GM19452 (cell line): ENCODE results near the gene ACE.

ENCODE experiments used
- ATAC-seq: cut with Tn5 transposase; IDR thresholded peaks from one replicate; pipeline ENCODE4 v1.9.1; 2021; ENCODE audit not compliant: unreplicated experiment

Gene ACE

DNA sequence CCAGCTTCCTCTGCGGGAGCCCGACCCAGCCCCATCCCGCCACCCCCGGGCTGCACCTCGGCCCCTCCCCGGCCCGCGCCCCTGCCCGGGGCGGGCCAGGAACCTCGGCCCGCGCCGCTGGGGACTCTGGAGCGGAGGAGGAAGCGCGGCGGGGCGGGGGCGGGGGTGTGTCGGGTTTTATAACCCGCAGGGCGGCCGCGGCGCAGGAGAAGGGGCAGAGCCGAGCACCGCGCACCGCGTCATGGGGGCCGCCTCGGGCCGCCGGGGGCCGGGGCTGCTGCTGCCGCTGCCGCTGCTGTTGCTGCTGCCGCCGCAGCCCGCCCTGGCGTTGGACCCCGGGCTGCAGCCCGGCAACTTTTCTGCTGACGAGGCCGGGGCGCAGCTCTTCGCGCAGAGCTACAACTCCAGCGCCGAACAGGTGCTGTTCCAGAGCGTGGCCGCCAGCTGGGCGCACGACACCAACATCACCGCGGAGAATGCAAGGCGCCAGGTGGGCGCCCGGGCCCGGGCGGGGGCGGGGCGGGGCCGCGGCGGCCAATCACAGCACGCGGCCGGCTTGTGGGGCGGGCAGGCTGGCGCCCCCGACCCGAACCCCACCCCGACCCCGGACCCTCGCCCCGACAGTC is at the start of gene ACE:
Gene ACE (plus strand): TSS at position 208 of the 626 bp plus-strand sequence. CDS start 34 bp downstream, at position 242.
- ATAC-seq, result no peak

DNA sequence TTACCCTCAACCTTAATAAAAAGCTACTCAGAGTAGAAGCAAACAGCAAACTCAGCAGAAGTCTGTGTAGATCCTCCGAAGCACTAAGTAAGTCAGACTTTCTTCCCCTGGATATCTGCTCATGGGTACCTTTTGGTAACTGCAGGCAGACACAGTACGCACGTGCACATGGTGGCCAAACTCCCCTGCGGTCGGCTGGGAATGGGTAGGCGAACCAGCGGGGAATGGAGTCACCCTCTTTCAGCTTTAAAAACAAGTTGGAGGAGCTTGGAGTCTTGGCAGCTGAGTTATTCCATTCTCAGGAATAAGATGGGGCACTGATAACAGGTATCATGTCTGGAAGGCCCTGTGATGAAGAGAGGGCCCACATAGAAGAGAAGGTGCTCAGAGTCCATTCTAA is 47.1 kb upstream of the ACE start:
- no peak for ATAC-seq

DNA sequence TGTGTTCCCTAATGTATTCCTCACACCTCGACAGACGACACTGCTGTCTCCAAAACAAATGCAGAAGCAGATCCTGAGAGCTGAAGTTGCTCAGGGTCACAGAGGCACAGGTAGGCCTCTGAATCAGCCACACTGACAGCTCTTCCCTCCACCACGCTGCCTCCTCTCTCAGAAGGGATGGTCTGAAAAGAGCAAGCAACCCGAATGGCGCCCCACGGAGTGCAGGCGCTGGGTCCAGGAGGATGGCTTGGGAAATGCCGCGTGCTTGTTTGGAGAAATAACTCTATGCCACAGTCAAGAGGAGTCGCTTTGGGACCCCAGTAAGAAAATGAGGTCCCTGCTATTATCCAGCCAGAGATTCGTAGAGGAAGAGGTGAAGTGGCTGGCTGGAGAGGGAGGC is 46.6 kb upstream of the ACE start:
- ATAC-seq, result no peak

GRCh38 chr17:63431618-63431938 is 45.3 kb upstream of the ACE start:
- ATAC-seq, result no peak

DNA sequence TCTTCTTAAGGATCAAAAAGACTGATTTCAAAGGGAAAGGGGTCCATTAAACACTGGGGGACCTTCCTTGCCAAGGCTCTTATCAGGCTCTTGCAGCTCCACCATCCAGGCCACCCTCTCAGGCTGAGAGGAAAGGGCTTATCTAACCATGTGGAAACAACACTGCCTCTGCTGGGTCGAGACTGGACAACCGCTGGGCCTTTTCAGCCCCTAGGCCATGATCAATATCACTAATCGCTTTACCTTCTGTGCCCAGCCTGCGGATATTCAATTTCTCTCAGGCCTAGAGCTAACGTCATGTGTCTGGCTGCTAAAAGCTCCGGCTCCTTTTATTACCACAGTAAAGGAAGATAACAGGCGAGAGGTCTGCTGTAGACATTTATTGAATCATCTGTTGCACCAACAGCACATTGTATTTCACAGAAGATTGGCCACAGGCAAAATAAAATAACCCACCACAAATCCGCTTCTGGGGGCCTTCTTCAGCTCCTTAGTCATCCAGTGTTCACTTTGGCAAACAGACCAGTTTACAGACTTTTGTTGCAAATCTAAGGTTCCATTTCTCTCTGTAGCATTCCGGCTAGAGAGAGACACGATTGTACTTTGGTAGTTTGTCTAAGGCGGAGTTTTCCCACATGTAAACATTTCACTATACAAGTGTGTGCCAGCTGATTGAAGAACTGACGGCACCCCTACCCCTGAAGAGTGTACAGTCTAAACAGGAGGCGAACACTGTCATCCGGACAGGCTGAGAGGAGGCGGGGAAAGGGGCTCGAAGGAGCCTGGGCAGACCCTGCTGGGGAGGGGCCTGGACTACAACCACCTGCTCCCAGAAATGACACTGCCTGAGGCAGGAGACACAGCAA is 44.7 kb upstream of the ACE start:
- ATAC-seq, result no peak

DNA sequence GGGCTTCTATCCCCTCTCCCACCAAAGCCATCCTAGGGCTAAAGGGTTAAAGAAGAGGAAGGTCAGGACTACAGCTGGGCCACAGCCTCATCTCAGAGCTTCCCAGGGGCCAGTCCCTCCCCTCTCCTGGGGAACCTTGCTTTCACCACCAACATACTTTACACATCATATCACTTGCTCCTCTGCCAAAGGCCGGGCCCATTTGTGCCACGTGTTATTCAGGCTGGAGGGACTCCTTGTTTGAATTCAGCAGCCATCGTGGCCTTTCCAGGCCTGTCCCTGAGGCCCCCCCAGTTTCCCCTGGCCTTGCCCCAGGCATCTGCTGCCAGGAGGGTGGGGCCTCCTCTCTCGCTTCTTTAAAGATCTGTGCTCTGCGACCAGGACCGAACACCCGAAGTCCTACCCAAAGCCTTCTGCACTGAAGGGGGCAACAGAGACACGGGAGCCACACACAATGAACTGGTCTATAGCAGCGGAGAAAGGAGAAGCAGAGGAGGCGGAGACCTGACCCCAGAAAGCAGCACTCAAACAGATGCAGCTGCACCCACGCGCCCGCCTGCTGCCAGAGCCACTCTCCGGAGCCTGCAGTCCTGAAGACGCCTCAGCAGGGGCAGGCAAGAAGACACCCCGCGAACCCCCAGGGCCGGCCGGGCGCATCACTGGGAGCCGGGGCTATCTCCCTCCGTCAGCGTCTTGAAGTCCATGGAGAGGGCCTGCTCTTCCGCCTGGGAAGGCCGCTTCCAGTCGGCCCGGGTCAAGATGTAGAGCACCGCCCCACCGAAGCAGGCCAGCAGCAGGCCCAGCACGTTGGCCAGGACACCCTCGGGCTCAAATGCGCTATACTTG is 42.9 kb upstream of the ACE start:
- no peak for ATAC-seq

GRCh38 chr17:63434951-63435571 is 41.8 kb upstream of the ACE start:
- no peak for ATAC-seq

DNA sequence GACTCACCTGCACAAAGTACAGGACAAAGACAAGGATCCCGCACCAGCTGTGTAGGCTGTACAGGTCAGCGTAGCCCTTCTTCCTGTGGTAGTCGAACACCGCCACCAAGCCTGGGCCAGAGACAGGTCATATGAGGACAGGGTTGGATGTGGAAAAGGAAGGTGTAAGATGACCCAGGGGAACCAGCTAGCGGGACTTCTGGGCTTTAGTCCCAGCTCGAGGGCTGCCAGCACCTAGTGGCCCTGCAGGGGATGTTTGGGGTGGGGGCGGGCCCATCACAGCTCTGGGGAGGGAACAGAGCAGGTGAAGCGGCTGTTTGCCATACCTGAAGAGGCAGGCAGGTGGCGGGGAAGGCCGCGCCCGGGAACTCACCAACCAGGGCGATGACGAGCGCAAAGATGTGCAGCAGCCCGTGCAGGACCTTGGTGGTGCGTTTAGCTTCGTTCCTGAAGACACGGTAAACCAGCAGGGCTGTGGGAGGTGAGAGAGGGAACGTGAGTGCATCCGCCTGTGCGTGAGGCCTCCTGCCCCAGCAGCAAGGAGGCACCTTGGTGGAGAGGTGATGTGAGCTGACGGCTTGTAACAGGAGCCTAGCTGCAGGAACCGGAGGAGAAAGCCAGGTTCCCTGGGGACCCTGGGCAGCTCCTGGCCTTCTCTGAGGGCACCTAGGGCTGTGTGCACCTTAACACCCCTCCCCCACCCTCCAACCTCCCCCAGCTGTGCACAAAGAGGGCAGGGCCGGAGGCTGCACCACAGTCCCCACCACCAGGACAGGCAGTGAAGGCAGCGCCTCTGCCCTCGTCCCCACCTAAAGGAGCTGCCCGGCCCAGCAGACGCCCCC is 41.0 kb upstream of the ACE start:
- ATAC-seq, result no peak

DNA sequence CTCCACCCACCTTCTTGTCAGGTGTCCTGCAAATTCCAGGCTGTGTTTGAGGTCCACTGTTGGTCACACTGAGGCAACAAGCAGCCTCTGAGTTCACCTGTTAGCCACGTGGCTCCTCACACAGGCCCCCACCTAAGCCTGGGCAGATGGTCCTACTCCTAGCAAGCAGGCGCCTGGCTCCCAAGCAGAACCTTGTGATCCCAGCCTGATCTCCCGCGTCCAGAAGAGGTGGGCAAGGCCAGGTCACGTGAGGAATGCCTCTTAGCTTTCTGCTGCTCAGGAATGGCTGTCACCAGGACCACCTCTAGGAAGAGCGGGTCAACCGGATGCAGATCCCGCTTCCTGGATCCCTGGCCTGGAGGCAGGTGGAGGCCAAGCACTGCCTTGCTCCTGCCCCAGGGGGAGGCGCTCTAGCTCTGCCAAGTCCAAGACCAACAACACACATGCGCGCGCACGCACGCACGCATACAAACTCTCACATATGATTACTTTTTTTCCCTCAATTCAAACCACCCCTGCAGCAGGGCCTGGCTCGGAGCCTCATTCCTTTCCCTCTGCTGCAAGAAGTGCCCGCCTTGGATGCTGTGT is 40.2 kb upstream of the ACE start:
- ATAC-seq, result no peak

DNA sequence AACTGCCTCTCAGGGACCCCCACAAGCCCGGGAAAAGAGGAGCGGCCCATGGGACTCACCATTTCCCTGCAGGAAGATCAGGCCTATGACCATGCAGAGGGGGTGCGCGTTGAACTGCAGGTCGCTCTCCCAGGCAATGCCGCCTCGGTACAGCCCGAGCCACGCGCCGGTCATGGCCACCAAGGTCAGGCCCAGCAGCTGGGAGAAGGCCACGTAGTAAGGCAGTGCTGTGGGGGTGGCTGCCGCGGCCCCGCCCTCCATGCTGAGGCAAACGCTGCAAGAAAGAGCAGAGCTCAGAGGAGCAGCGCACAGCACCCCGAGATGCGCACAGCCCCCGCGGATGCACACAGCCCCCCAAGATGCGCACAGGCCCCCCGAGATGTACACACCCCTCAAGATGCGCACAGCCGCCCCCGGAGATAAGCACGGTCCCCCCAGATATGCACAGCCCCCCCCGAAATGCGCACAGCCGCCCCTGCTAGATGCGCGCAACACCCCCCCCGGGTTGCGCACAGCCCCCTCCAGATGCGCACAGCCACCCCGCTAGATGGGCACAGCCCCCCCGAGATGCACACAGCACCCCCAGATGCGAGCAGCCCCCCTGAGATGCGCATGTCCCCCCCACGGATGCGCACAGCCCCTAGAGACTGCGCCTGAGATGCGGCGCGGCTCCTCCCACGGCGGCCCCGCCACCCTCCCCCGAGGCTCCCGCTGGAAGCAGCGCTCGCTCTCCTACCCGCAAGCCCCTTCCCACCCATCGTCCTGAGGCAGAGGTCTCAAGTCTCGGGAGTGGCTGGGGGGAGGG is 39.4 kb upstream of the ACE start:
- ATAC-seq, result no peak

DNA sequence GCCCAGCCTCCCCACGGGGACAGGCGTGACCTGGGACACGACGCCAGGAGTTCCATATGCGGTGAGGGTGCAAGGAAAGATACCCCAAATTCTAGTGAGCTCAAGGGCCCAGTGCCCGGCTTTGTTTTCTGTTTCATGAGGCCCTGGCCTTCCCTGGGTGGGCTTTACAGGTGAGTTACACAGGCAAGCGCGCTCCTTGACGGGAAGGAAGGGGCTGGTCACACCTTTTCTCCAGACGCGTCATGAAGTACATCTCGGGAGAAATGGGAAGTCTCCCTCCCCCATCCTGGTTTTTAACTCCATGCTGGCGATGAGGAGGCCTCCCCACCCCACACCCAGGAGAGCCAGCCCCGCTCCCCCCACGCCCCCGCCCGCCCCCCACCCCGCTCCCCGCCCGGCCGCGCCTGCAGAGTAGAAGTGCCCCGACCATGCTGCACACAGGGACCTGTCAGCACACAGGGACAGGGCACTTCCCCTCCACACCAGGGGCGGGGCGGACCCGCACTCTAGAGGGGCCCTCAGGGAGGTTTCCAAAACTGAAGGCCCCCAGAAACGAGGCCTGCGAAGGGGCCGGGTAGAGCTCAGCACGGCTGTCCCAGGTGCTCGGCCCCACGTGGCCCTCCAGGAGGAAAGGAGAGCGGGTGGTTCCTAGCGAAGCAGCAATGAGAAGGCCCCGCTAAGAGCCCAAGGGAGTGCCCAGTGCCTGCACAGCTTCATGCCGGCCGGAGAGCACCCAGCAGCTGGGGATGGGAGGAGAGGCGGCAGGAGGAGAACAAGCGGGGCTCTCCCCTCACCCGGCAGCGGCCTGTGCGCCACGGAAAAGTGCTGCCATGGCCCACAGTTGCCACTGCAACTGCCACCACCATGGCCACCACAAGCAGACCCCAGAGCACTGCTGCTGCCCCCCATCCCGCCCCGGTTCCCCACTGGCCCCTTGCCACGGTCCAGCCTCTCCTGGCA is 38.5 kb upstream of the ACE start:
- no peak for ATAC-seq

DNA sequence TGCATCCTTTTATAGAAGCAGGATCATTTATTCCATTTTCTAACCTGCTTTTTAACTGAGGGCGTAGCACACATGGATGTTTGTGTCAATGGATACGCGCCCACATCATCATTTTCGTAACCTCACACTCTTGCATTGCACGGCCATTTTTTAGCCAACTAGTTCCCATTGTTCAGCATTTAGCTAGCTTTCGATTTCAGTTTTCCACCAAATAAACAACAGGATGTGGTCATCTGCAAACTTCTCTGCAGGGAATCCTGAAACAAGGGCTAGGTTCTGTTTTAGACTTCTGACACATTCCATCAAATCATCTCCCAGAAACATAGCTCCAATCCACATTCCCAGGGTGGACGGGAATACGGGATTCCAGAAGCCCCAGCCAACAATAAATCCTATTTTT is 37.2 kb upstream of the ACE start:
- ATAC-seq, result no peak

GRCh38 chr17:63440127-63440769 is 36.6 kb upstream of the ACE start:
- ATAC-seq, result no peak

- ATAC-seq, result no peak
Measured at GRCh38 chr17:63440770-63441335, 36.0 kb upstream of the ACE start.

- ATAC-seq, result no peak
Measured at GRCh38 chr17:63441654-63442053, 35.2 kb upstream of the ACE start.

- ATAC-seq, result no peak
Measured at GRCh38 chr17:63442074-63442473, 34.8 kb upstream of the ACE start.

DNA sequence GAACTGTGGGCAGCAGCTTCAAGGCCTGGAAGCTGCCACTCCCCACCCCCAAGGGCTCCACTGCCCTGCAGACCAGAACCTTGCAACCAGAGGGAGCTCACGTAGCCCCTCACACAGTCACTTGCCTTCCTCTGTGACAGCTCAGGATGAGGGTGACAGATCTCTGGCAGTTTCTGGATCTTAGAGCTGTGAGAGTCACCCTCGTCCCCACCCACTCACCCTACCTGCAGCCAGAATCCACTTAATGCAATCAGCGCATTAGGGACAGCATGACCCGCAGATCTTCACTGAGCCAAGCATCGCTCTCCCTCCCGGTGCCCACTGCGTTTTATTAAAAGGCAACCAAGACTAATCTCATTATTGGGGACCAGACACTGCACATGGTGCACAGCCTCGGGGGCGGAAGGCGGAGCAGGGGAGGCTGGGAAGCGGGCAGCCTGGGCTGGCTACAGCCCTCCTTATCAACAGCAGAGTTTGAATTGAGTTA is 34.3 kb upstream of the ACE start:
- no peak for ATAC-seq
